ENCODE results near the gene LDB1. TPM values are rescaled to one million over a fixed set of nuclear protein-coding genes. Genes with fewer than 3 reads are reported as not detected.

Gene LDB1
- total RNA-seq, 1 donor from 2014 or later = 122 TPM

- TF ChIP-seq, protein P1, sequence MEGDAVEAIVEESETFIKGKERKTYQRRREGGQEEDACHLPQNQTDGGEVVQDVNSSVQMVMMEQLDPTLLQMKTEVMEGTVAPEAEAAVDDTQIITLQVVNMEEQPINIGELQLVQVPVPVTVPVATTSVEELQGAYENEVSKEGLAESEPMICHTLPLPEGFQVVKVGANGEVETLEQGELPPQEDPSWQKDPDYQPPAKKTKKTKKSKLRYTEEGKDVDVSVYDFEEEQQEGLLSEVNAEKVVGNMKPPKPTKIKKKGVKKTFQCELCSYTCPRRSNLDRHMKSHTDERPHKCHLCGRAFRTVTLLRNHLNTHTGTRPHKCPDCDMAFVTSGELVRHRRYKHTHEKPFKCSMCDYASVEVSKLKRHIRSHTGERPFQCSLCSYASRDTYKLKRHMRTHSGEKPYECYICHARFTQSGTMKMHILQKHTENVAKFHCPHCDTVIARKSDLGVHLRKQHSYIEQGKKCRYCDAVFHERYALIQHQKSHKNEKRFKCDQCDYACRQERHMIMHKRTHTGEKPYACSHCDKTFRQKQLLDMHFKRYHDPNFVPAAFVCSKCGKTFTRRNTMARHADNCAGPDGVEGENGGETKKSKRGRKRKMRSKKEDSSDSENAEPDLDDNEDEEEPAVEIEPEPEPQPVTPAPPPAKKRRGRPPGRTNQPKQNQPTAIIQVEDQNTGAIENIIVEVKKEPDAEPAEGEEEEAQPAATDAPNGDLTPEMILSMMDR (conservative IDR thresholded peaks at IDR 0.05) = no peak
- no peak overlapping the region for H3K27ac Mint-ChIP-seq (ENCODE audit: unreplicated experiment)
- no peaks in the 10 kb centered on the region for H3K9me3 Mint-ChIP-seq
- no peaks in the 10 kb centered on the region for H3K4me1 Mint-ChIP-seq
- no peaks in the 10 kb centered on the region for H3K27me3 Mint-ChIP-seq (ENCODE audit: low read depth)
- DNase-seq (ENCODE audit: low read depth, low spot score) = no peak
- no peak overlapping the region for H3K4me3 Mint-ChIP-seq
- H3K36me3 Mint-ChIP-seq (ENCODE audit: low read depth) = peaks cover 2% of the 10 kb centered on the region
Observed at GRCh38 chr10:102102421-102102820, 17.7 kb downstream of the LDB1 start.

- TF ChIP-seq, protein P1 (conservative IDR thresholded peaks at IDR 0.05) = no peak
- Mint-ChIP-seq H3K27ac (ENCODE audit: unreplicated experiment) (no peak overlapping the region), H3K36me3 (ENCODE audit: low read depth) (peaks cover 5% of the 10 kb centered on the region), H3K27me3 (ENCODE audit: low read depth) (no peaks in the 10 kb centered on the region), H3K4me3 (no peak overlapping the region), H3K4me1 (no peaks in the 10 kb centered on the region), H3K9me3 (no peaks in the 10 kb centered on the region)
- DNase-seq (ENCODE audit: low read depth, low spot score) = no peak
Observed at GRCh38 chr10:102101152-102101551, 19.0 kb downstream of the LDB1 start.

- DNase-seq (ENCODE audit: low read depth, low spot score) = no peak
- Mint-ChIP-seq H3K27me3 (ENCODE audit: low read depth) (no peaks in the 10 kb centered on the region), H3K4me3 (no peak overlapping the region), H3K4me1 (no peaks in the 10 kb centered on the region), H3K36me3 (ENCODE audit: low read depth) (peaks cover 8% of the 10 kb centered on the region), H3K27ac (ENCODE audit: unreplicated experiment) (no peak overlapping the region), H3K9me3 (no peaks in the 10 kb centered on the region)
- TF ChIP-seq, protein P1 (conservative IDR thresholded peaks at IDR 0.05) = no peak
Observed at GRCh38 chr10:102096449-102096848, 23.7 kb downstream of the LDB1 start.

DNA sequence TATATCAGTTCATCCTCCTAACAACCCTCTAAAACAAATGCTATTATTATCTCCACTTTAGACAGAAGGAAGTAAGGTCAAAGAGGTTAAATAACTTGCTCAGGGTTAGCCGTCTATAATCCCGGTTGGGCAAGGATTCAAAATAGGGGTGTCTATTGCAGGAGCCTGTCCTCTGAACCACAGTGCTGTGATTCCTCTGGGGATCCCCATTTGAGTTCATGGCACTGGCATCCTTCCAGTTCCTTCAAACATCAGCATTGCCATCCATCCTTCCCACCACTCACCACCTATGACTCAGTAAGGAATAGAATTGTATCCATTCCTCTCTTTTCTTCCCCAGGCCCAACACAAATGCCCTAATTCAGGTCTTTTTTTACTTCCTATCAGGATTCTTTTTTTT is 29.4 kb downstream of the LDB1 start:
- DNase-seq (ENCODE audit: low read depth, low spot score) = no peak
- TF ChIP-seq, protein P1 (conservative IDR thresholded peaks at IDR 0.05) = no peak
- Mint-ChIP-seq H3K4me3 (no peak overlapping the region), H3K27me3 (ENCODE audit: low read depth) (no peaks in the 10 kb centered on the region), H3K36me3 (ENCODE audit: low read depth) (peaks cover 10% of the 10 kb centered on the region), H3K9me3 (no peaks in the 10 kb centered on the region), H3K4me1 (peaks cover 7% of the 10 kb centered on the region), H3K27ac (ENCODE audit: unreplicated experiment) (no peak overlapping the region)

DNA sequence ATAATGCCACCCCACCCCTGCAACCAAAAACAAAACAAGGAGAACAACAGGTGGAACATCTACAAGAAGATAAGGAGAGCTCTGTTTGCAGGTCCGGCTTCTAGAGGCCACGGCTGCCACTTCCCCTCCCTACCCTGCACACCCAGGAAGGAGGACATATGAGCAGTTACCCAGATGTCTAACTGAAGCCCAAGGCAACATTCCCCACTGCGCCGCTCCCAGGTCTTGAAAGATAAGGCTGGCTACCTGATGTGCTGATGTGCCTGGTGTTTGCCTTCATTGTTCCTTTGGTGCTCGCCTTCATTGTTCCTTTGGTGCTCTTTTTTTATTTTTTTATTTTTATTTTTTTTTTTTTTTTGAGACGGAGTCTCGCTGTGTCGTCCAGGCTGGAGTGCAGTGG is 34.0 kb downstream of the LDB1 start:
- Mint-ChIP-seq H3K27ac (ENCODE audit: unreplicated experiment) (no peak overlapping the region), H3K9me3 (no peaks in the 10 kb centered on the region), H3K36me3 (ENCODE audit: low read depth) (peaks cover 5% of the 10 kb centered on the region), H3K4me1 (peaks cover 7% of the 10 kb centered on the region), H3K27me3 (ENCODE audit: low read depth) (no peaks in the 10 kb centered on the region), H3K4me3 (no peak overlapping the region)
- no peak for DNase-seq (ENCODE audit: low read depth, low spot score)
- TF ChIP-seq, protein P1 (conservative IDR thresholded peaks at IDR 0.05) = no peak

GRCh38 chr10:102085336-102085735 is 34.8 kb downstream of the LDB1 start:
- Mint-ChIP-seq H3K4me3 (no peak overlapping the region), H3K9me3 (no peaks in the 10 kb centered on the region), H3K36me3 (ENCODE audit: low read depth) (peaks cover 2% of the 10 kb centered on the region), H3K27ac (ENCODE audit: unreplicated experiment) (no peak overlapping the region), H3K4me1 (no peaks in the 10 kb centered on the region), H3K27me3 (ENCODE audit: low read depth) (no peaks in the 10 kb centered on the region)
- TF ChIP-seq, protein P1 (conservative IDR thresholded peaks at IDR 0.05) = no peak
- DNase-seq (ENCODE audit: low read depth, low spot score) = no peak

Data from neural crest cell (in vitro differentiated cells).